AG09309 (cell line): ENCODE measurements around the gene IGFBP2.
A peak's percentile ranks its signal among the peaks of the same experiment; 100 is the strongest.

Experiments used
- DNase-seq: peaks from one replicate; pipeline ENCODE4 v3.0.0-alpha.2; 2010; ENCODE audit warnings: low read depth
- H3K4me3 ChIP-seq: 2 replicates; pipeline ENCODE4 v1.5.1; 2011; ENCODE audit warnings: mild to moderate bottlenecking, low read depth, low read length, moderate library complexity; ENCODE audit not compliant: control insufficient read depth
- CTCF ChIP-seq: IDR thresholded peaks from 2 replicates; pipeline ENCODE4 v1.5.1; 2011; ENCODE audit warnings: mild to moderate bottlenecking, low read depth, low read length, inconsistent platforms; ENCODE audit not compliant: insufficient read depth, control insufficient read depth; ENCODE audit errors: missing control alignments

IGFBP2 gene

GRCh38 chr2:216685327-216685875 is 52.2 kb downstream of the IGFBP2 start:
- no peak for TF ChIP-seq CTCF
- no peak overlapping the region for H3K4me3 ChIP-seq
- DNase-seq: no peak

- no peak overlapping the region for H3K4me3 ChIP-seq
- no peak for TF ChIP-seq CTCF
- no peak for DNase-seq
These were observed 53.9 kb downstream of the IGFBP2 start for GRCh38 chr2:216687111-216687510.

GRCh38 chr2:216687646-216688045 is 54.4 kb downstream of the IGFBP2 start:
- no peak for DNase-seq
- H3K4me3 ChIP-seq: no peak overlapping the region
- peak; percentile 37 for TF ChIP-seq CTCF

GRCh38 chr2:216688731-216689340 is 55.6 kb downstream of the IGFBP2 start:
- DNase-seq: no peak
- no peak overlapping the region for H3K4me3 ChIP-seq
- no peak for TF ChIP-seq CTCF

- no peak overlapping the region for H3K4me3 ChIP-seq
- TF ChIP-seq CTCF: no peak
- DNase-seq: no peak
These were observed 56.2 kb downstream of the IGFBP2 start for GRCh38 chr2:216689397-216689796.

- TF ChIP-seq CTCF: no peak
- DNase-seq: no peak
- H3K4me3 ChIP-seq: no peak overlapping the region
These were observed 57.2 kb downstream of the IGFBP2 start for GRCh38 chr2:216690456-216690852.
